Measurements from ENCODE around the gene CSF3. TPM values are rescaled to one million over a fixed set of nuclear protein-coding genes. Genes with fewer than 3 reads are reported as not detected.

The CSF3 gene
- total and polyA plus RNA-seq, 2 donors (not counting 1 experiment from before 2014, with no cell fraction given): 0.09 TPM; not detected in 1

- Mint-ChIP-seq H3K4me3 (no peak overlapping the region), H3K27me3 (peaks cover 8% of the 10 kb centered on the region), H3K9me3 (ENCODE audit: insufficient read depth) (no peaks in the 10 kb centered on the region), H3K4me1 (peaks cover 18% of the 10 kb centered on the region), H3K27ac (no peak overlapping the region)
- Histone ChIP-seq H3K4me3 (ENCODE audit: control extremely low read depth in 1 of 5, extremely low read depth in 1 of 5, insufficient read depth in 1 of 5, low read depth in 2 of 5, low read length in 4 of 5) (no peak overlapping the region), H3K27ac (ENCODE audit: low read length in 2 of 2) (no peak overlapping the region), H3K4me1 (ENCODE audit: control insufficient read depth in 2 of 2, insufficient read depth in 2 of 2, low read length in 2 of 2) (peaks cover 16 to 20% of the 10 kb centered on the region in 2 donors), H3K9me3 (ENCODE audit: control extremely low read depth in 1 of 3, control insufficient read depth in 2 of 3, insufficient read depth in 1 of 3, low read length in 2 of 3) (no peaks in the 10 kb centered on the region), H3K9ac (ENCODE audit: low read length) (no peak overlapping the region), H3K79me2 (ENCODE audit: control insufficient read depth, insufficient read depth, low read length) (peaks cover 26% of the 10 kb centered on the region), H3K36me3 (replicated peaks in 1 of 2; ENCODE audit: control extremely low read depth in 1 of 2, control insufficient read depth in 1 of 2, extremely low read depth in 1 of 2, insufficient read depth in 2 of 2, low read length in 1 of 2) (no peaks in the 10 kb centered on the region), H3K4me2 (replicated peaks; ENCODE audit: low read depth, low read length, poor library complexity, severe bottlenecking) (no peak overlapping the region), H2AFZ (ENCODE audit: insufficient read depth, low read depth, low read length, poor library complexity, severe bottlenecking) (no peak overlapping the region), H4K20me1 (ENCODE audit: control insufficient read depth, insufficient read depth, low read length, poor library complexity, severe bottlenecking) (peaks cover 2% of the 10 kb centered on the region), H3K27me3 (replicated peaks in 1 of 4; ENCODE audit: control extremely low read depth in 1 of 4, control insufficient read depth in 3 of 4, insufficient read depth in 4 of 4, low read length in 3 of 4) (peaks cover 0 to 14% (median 3%) of the 10 kb centered on the region in 4 experiments)
- ChIA-PET CTCF (interaction anchor here (0.9 to 8.5 kb wide), 7 partner anchors 13 to 110 kb away, joined by 3 to 46 read pairs (median 4); no protein-coding TSS in a partner anchor), POLR2A (interaction anchor here (0.7 to 1.1 kb wide), 2 partner anchors 94 to 697 kb away, joined by 3 read pairs; no protein-coding TSS in a partner anchor)
- intact Hi-C loops (cut with micrococcal nuclease): loop anchor here (10.0 kb wide), 1 partner anchor 104 kb away; no protein-coding TSS in a partner anchor
- TF ChIP-seq CTCF (IDR thresholded peaks at IDR 0.05): no peak
- no peak for TF ChIP-seq EZH2 (IDR thresholded peaks at IDR 0.05; ENCODE audit: borderline replicate concordance, insufficient read depth, low read depth, low read length, poor library complexity, severe bottlenecking)
- 100% methylated on average over 1 of the region's 1 CpG for WGBS (ENCODE audit: insufficient coverage)
- ATAC-seq (ENCODE audit: low read depth) (no peak), DNase-seq (no peak)
These were observed 43.6 kb downstream of the CSF3 start for GRCh38 chr17:40058865-40059264.

- ATAC-seq (ENCODE audit: low read depth): no peak
- Histone ChIP-seq H3K9ac (ENCODE audit: low read length) (no peak overlapping the region), H4K20me1 (ENCODE audit: control insufficient read depth, insufficient read depth, low read length, poor library complexity, severe bottlenecking) (peaks cover 12% of the 10 kb centered on the region), H3K27ac (ENCODE audit: low read length in 2 of 2) (no peak overlapping the region), H3K79me2 (ENCODE audit: control insufficient read depth, insufficient read depth, low read length) (peaks cover 32% of the 10 kb centered on the region), H3K27me3 (replicated peaks in 1 of 4; ENCODE audit: control extremely low read depth in 1 of 4, control insufficient read depth in 3 of 4, insufficient read depth in 4 of 4, low read length in 3 of 4) (peaks cover 0 to 14% (median 3%) of the 10 kb centered on the region in 4 experiments), H3K36me3 (replicated peaks in 1 of 2; ENCODE audit: control extremely low read depth in 1 of 2, control insufficient read depth in 1 of 2, extremely low read depth in 1 of 2, insufficient read depth in 2 of 2, low read length in 1 of 2) (no peaks in the 10 kb centered on the region), H3K4me3 (ENCODE audit: control extremely low read depth in 1 of 5, extremely low read depth in 1 of 5, insufficient read depth in 1 of 5, low read depth in 2 of 5, low read length in 4 of 5) (no peak overlapping the region), H3K4me2 (replicated peaks; ENCODE audit: low read depth, low read length, poor library complexity, severe bottlenecking) (no peak overlapping the region), H3K9me3 (ENCODE audit: control extremely low read depth in 1 of 3, control insufficient read depth in 2 of 3, insufficient read depth in 1 of 3, low read length in 2 of 3) (no peaks in the 10 kb centered on the region), H2AFZ (ENCODE audit: insufficient read depth, low read depth, low read length, poor library complexity, severe bottlenecking) (no peak overlapping the region), H3K4me1 (ENCODE audit: control insufficient read depth in 2 of 2, insufficient read depth in 2 of 2, low read length in 2 of 2) (peaks cover 17 to 18% of the 10 kb centered on the region in 2 donors)
- intact Hi-C loops (cut with micrococcal nuclease): loop anchor here (10.0 kb wide), 1 partner anchor 105 kb away; no protein-coding TSS in a partner anchor
- Mint-ChIP-seq H3K4me3 (no peak overlapping the region), H3K27ac (no peak overlapping the region), H3K4me1 (peaks cover 24% of the 10 kb centered on the region), H3K27me3 (peaks cover 8% of the 10 kb centered on the region), H3K9me3 (ENCODE audit: insufficient read depth) (no peaks in the 10 kb centered on the region)
- ChIA-PET CTCF (interaction anchor here (1.0 to 11.1 kb wide), 7 partner anchors 14 to 132 kb away, joined by 3 to 119 read pairs (median 7); no protein-coding TSS in a partner anchor), POLR2A (interaction anchor here (1.0 kb wide), 1 partner anchor 80 kb away, joined by 5 read pairs; the partner anchor contains the start of gene CASC3)
- whole genome bisulfite sequencing (ENCODE audit: insufficient coverage): 81% methylated on average over 5 of the region's 8 CpGs
- TF ChIP-seq CTCF (IDR thresholded peaks at IDR 0.05) (no peak), EZH2 (IDR thresholded peaks at IDR 0.05; ENCODE audit: borderline replicate concordance, insufficient read depth, low read depth, low read length, poor library complexity, severe bottlenecking) (no peak)
- no peak for DNase-seq
These were observed 44.7 kb downstream of the CSF3 start for GRCh38 chr17:40059729-40060475.

All from B cell (primary cell).